RWPE2 (cell line): ENCODE measurements around the gene CD300H.

Experiments
- ATAC-seq: fragments of 200-7000 bp; cut with Tn5 transposase; 3 replicates; pipeline ENCODE4 v1.9.1; 2021; ENCODE audit warnings: low read depth
- DNase-seq: peaks from one replicate; pipeline ENCODE4 v3.0.0-alpha.2; 2020; ENCODE audit warnings: low spot score
- H3K27ac ChIP-seq: fragments of 450-650 bp; 2 replicates; pipeline ENCODE4 v1.5.1; 2017; ENCODE audit warnings: mild to moderate bottlenecking; ENCODE audit not compliant: poor library complexity, severe bottlenecking
- H3K27me3 ChIP-seq: fragments of 250-450 bp; sonication (Bioruptor Pico); 2 replicates; pipeline ENCODE4 v1.5.1; 2021; ENCODE audit warnings: mild to moderate bottlenecking, moderate library complexity; ENCODE audit not compliant: insufficient read depth, poor library complexity, severe bottlenecking
- H3K36me3 ChIP-seq: fragments of 250-450 bp; sonication (Bioruptor Pico); 2 replicates; pipeline ENCODE4 v1.5.1; 2020; ENCODE audit warnings: low read depth, mild to moderate bottlenecking, moderate library complexity
- H3K4me1 ChIP-seq: fragments of 250-450 bp; sonication (Bioruptor Pico); 2 replicates; pipeline ENCODE4 v1.5.1; 2021; ENCODE audit warnings: mild to moderate bottlenecking, moderate library complexity; ENCODE audit not compliant: insufficient read depth, poor library complexity, severe bottlenecking
- H3K4me3 ChIP-seq: fragments of 250-450 bp; sonication (Bioruptor Pico); 2 replicates; pipeline ENCODE4 v1.5.1; 2021; ENCODE audit warnings: mild to moderate bottlenecking, moderate library complexity; ENCODE audit not compliant: severe bottlenecking
- H3K9me3 ChIP-seq: fragments of 250-450 bp; sonication (Bioruptor Pico); 2 replicates; pipeline ENCODE4 v1.5.1; 2021; ENCODE audit warnings: mild to moderate bottlenecking, moderate library complexity; ENCODE audit not compliant: severe bottlenecking
- TF ChIP-seq, protein P1 (sequence below): fragments of 450-650 bp; IDR thresholded peaks from one replicate; pipeline ENCODE4 v1.5.1; 2017; ENCODE audit warnings: mild to moderate bottlenecking, moderate library complexity; ENCODE audit not compliant: poor library complexity, severe bottlenecking

Gene CD300H

DNA sequence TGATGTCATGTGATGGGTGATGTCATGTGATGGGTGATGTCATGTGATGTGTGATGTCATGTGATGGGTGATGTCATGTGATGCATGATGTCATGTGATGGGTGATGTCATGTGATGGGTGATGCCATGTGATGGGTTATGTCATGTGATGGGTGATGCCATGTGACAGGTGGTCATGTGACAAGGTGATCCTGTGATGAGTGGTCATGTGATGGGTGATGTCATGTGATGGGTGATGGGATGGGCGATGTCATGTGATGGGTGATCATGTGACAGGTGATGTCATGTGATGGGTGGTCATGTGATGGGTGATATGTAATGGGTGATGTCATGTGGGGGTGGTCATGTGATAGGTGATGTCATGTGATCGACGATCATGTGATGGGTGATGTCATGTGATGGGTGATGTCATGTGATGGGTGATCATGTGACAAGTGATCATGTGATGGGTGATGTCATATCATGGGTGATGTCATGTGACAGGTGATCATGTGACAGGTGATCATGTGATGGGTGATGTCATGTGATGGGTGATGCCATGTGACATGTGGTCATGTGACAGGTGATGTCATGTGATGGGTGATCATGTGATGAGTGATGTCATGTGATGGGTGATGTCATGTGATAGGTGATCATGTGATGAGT, 53.2 kb downstream of the CD300H start:
- DNase-seq: no peak
- H3K27ac ChIP-seq: no peak overlapping the region
- H3K36me3 ChIP-seq: no peaks in the 10 kb centered on the region
- no peak for ATAC-seq
- no peak overlapping the region for H3K4me3 ChIP-seq
- TF ChIP-seq, protein P1, sequence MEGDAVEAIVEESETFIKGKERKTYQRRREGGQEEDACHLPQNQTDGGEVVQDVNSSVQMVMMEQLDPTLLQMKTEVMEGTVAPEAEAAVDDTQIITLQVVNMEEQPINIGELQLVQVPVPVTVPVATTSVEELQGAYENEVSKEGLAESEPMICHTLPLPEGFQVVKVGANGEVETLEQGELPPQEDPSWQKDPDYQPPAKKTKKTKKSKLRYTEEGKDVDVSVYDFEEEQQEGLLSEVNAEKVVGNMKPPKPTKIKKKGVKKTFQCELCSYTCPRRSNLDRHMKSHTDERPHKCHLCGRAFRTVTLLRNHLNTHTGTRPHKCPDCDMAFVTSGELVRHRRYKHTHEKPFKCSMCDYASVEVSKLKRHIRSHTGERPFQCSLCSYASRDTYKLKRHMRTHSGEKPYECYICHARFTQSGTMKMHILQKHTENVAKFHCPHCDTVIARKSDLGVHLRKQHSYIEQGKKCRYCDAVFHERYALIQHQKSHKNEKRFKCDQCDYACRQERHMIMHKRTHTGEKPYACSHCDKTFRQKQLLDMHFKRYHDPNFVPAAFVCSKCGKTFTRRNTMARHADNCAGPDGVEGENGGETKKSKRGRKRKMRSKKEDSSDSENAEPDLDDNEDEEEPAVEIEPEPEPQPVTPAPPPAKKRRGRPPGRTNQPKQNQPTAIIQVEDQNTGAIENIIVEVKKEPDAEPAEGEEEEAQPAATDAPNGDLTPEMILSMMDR: no peak
- no peaks in the 10 kb centered on the region for H3K4me1 ChIP-seq
- no peaks in the 10 kb centered on the region for H3K27me3 ChIP-seq
- H3K9me3 ChIP-seq: peaks cover 2% of the 10 kb centered on the region

DNA sequence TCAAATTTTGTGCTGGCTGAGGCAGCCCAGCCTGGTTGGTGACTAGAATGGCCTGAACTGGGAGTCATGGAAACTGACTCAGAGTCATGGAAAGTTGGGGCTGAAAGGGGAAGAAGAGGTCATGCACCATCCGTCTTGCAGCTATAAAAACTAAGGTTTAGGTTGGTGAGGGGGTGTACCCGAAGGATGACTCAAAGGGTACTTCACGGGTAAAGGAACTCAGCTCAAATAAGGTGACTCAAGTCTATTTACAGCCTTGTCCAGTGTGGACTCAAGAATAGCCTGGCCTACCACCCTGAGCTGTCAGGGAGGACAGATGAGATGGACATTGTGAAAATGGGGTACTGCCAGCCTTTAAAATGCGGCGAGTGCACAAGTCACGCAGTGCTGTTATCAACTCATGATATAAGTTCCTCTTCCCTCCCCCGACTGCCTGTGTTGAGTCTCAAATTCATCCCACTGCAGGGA, 54.7 kb downstream of the CD300H start:
- no peaks in the 10 kb centered on the region for H3K36me3 ChIP-seq
- H3K4me1 ChIP-seq: no peaks in the 10 kb centered on the region
- TF ChIP-seq, protein P1: no peak
- H3K27ac ChIP-seq: no peak overlapping the region
- DNase-seq: no peak
- H3K9me3 ChIP-seq: peaks cover 2% of the 10 kb centered on the region
- ATAC-seq: peak; percentile 66
- no peak overlapping the region for H3K4me3 ChIP-seq
- no peaks in the 10 kb centered on the region for H3K27me3 ChIP-seq

DNA sequence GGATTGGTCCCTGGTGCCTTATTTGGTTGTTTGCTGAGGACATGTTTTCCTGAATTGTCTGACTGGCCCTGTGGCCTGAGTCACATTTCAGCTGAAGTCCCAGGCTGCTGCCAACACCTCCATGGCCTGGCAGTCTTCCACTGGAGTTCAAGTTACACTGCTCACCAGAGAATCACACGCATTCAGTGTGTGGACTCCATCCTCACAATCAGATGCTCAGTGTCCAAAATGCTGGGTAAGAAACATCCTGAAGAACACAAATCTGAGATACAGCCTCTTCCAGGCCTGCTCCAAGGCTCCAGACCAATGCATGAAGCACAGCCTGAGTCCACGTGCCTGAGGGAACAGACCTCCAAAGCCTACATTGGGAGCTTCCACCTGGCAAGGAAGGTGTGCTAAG, 55.3 kb downstream of the CD300H start:
- DNase-seq (no peak), ATAC-seq (no peak)
- H3K27ac ChIP-seq: no peak overlapping the region
- no peaks in the 10 kb centered on the region for H3K27me3 ChIP-seq
- no peaks in the 10 kb centered on the region for H3K36me3 ChIP-seq
- no peaks in the 10 kb centered on the region for H3K4me1 ChIP-seq
- H3K4me3 ChIP-seq: no peak overlapping the region
- peaks cover 2% of the 10 kb centered on the region for H3K9me3 ChIP-seq
- TF ChIP-seq, protein P1: no peak
